ENCODE measurements around the gene NOVA1. TPM values are rescaled to one million over a fixed set of nuclear protein-coding genes. Genes with fewer than 3 reads are reported as not detected.

NOVA1 gene
- total RNA-seq, 2 donors from 2014 or later: 0.93 to 5.1 TPM

GRCh38 chr14:26602902-26603301 lies 5.1 kb upstream of the NOVA1 start:
- Histone ChIP-seq H3K4me3 (no peak overlapping the region), H3K9me3 (no peaks in the 10 kb centered on the region), H3K36me3 (no peaks in the 10 kb centered on the region), H3K27me3 (no peaks in the 10 kb centered on the region), H3K27ac (no peak overlapping the region), H3K4me1 (no peaks in the 10 kb centered on the region)
- TF ChIP-seq CTCF (IDR thresholded peaks at IDR 0.05): no peak
- no peak for DNase-seq (ENCODE audit: low spot score)

- Histone ChIP-seq H3K36me3 (no peaks in the 10 kb centered on the region), H3K4me3 (no peak overlapping the region), H3K9me3 (no peaks in the 10 kb centered on the region)
Observed at GRCh38 chr14:26601856-26602255, 4.0 kb upstream of the NOVA1 start.

GRCh38 chr14:26599291-26599690 lies 1.5 kb upstream of the NOVA1 start:
- no peak for TF ChIP-seq CTCF (IDR thresholded peaks at IDR 0.05)
- Histone ChIP-seq H3K27me3 (no peaks in the 10 kb centered on the region), H3K4me3 (peak overlapping the region in 1 of 2 donors; percentile 71), H3K9me3 (no peaks in the 10 kb centered on the region), H3K27ac (peak overlapping the region in 1 of 2 donors; percentile 81), H3K4me1 (no peaks in the 10 kb centered on the region), H3K36me3 (no peaks in the 10 kb centered on the region)
- no peak for DNase-seq (ENCODE audit: low spot score)

More at GRCh38 chr14:26601856-26602255, 4.0 kb upstream of the NOVA1 start:
- TF ChIP-seq CTCF (IDR thresholded peaks at IDR 0.05): no peak
- H3K4me1 ChIP-seq: no peaks in the 10 kb centered on the region
- no peak overlapping the region for H3K27ac ChIP-seq
- H3K27me3 ChIP-seq: no peaks in the 10 kb centered on the region
- DNase-seq (ENCODE audit: low spot score): no peak

GRCh38 chr14:26598672-26599131 lies 869 bp upstream of the NOVA1 start:
- Histone ChIP-seq H3K4me3 (peak overlapping the region; percentile 62 to 71), H3K36me3 (no peaks in the 10 kb centered on the region), H3K9me3 (no peaks in the 10 kb centered on the region), H3K27me3 (no peaks in the 10 kb centered on the region), H3K4me1 (no peaks in the 10 kb centered on the region), H3K27ac (peak overlapping the region; percentile 81 to 87)
- TF ChIP-seq CTCF (IDR thresholded peaks at IDR 0.05): no peak
- DNase-seq (ENCODE audit: low spot score): no peak

GRCh38 chr14:26598081-26598671 lies 343 bp upstream of the NOVA1 start:
- Histone ChIP-seq H3K27ac (peak overlapping the region; percentile 81 to 87), H3K4me3 (peak overlapping the region; percentile 62 to 71), H3K36me3 (no peaks in the 10 kb centered on the region), H3K9me3 (no peaks in the 10 kb centered on the region), H3K4me1 (no peaks in the 10 kb centered on the region), H3K27me3 (no peaks in the 10 kb centered on the region)
- DNase-seq (ENCODE audit: low spot score): peak; percentile 86
- no peak for TF ChIP-seq CTCF (IDR thresholded peaks at IDR 0.05)

All from right atrium auricular region (tissue), 2 donors.